ENCODE measurements around the gene RHOT2. TPM values are rescaled to one million over a fixed set of nuclear protein-coding genes. Genes with fewer than 3 reads are reported as not detected.
A peak's percentile ranks its signal among the peaks of the same experiment; 100 is the strongest.

The RHOT2 gene
- polyA plus RNA-seq, 1 donor, result 68.7 TPM

GRCh38 chr16:632486-633335 lies 35.2 kb upstream of the RHOT2 start:
- no peak for DNase-seq

GRCh38 chr16:633336-634050 lies 34.4 kb upstream of the RHOT2 start:
- DNase-seq, result no peak

- DNase-seq, result no peak
These were observed 33.8 kb upstream of the RHOT2 start for GRCh38 chr16:634051-634670.

- DNase-seq, result no peak
These were observed 32.9 kb upstream of the RHOT2 start for GRCh38 chr16:634996-635395.

- DNase-seq, result no peak
These were observed 32.2 kb upstream of the RHOT2 start for GRCh38 chr16:635573-636205.

- peak; percentile 95 for DNase-seq
These were observed 31.5 kb upstream of the RHOT2 start, which contains the start of gene METTL26 for GRCh38 chr16:636206-637080. Gene METTL26 (minus strand): TSS chr16:636305. CDS start chr16:636290, 15 bp downstream.

- no peak for DNase-seq
These were observed 30.6 kb upstream of the RHOT2 start for GRCh38 chr16:637081-638018.

GRCh38 chr16:638034-638543 lies 29.8 kb upstream of the RHOT2 start:
- DNase-seq, result no peak

- DNase-seq, result no peak
These were observed 29.1 kb upstream of the RHOT2 start for GRCh38 chr16:638836-639235.

- DNase-seq, result no peak
These were observed 27.3 kb upstream of the RHOT2 start for GRCh38 chr16:640614-641013.

GRCh38 chr16:641326-642188 lies 26.4 kb upstream of the RHOT2 start, which contains the start of gene MCRIP2:
Gene MCRIP2 (plus strand): TSS chr16:641828. CDS start chr16:641992, 164 bp downstream.
- DNase-seq, result peak; percentile 63

GRCh38 chr16:642189-643049 lies 25.5 kb upstream of the RHOT2 start:
- no peak for DNase-seq

- no peak for DNase-seq
These were observed 24.9 kb upstream of the RHOT2 start for GRCh38 chr16:643050-643368.

GRCh38 chr16:644556-644955 lies 23.4 kb upstream of the RHOT2 start:
- DNase-seq, result no peak

- no peak for DNase-seq
These were observed 21.9 kb upstream of the RHOT2 start for GRCh38 chr16:645852-646678.

- no peak for DNase-seq
These were observed 21.2 kb upstream of the RHOT2 start for GRCh38 chr16:646679-647172.

- no peak for DNase-seq
These were observed 20.6 kb upstream of the RHOT2 start for GRCh38 chr16:647173-647902.
